Measurements from ENCODE around the gene MKNK2. TPM values are rescaled to one million over a fixed set of nuclear protein-coding genes. Genes with fewer than 3 reads are reported as not detected.

Gene MKNK2
- total RNA-seq, 1 experiment from 2014 or later, result 240 TPM

- CTCF ChIA-PET, result no interaction called here
- H3K4me1 ChIP-seq (ENCODE audit: control insufficient read depth, insufficient read depth, low read length), result peaks cover 51% of the 10 kb centered on the region
Observed at GRCh38 chr19:2060884-2061494, 9.9 kb upstream of the MKNK2 start.

More at GRCh38 chr19:2060884-2061494, 9.9 kb upstream of the MKNK2 start:
- DNase-seq (ENCODE audit: low read depth, low spot score), result no peak
- Histone ChIP-seq H3K27me3 (ENCODE audit: control insufficient read depth, insufficient read depth, low read length) (no peaks in the 10 kb centered on the region), H3K9me3 (ENCODE audit: control insufficient read depth, insufficient read depth, low read depth, low read length) (no peaks in the 10 kb centered on the region), H3K36me3 (ENCODE audit: control insufficient read depth, insufficient read depth, low read length) (no peaks in the 10 kb centered on the region), H3K4me3 (ENCODE audit: low read depth in 2 of 2, low read length in 2 of 2) (peak overlapping the region; percentile 45 to 47), H3K27ac (ENCODE audit: low read length) (peak overlapping the region; percentile 88)
- ATAC-seq, result peak; percentile 52
- BruUV-seq (replicated peaks), result TSS peak; percentile 83
- in situ Hi-C loops (cut with HindIII; ENCODE audit: low pct_unique_long_range_greater_than_20kb, low sequenced_read_pairs) (no loop called here), intact Hi-C loops (cut with micrococcal nuclease; ENCODE audit: unreplicated experiment) (no loop called here)
- POLR2A ChIA-PET, result no interaction called here
- TF ChIP-seq REST (IDR thresholded peaks at IDR 0.05; ENCODE audit: insufficient read depth in 1 of 2, low read depth in 2 of 2, low read length in 1 of 2) (no peak), POLR2AphosphoS5 (IDR thresholded peaks at IDR 0.05; ENCODE audit: low read depth, low read length) (no peak), CTCF (IDR thresholded peaks at IDR 0.05) (no peak), TCF7L2 (IDR thresholded peaks at IDR 0.05; ENCODE audit: low read depth, low read length) (peak; percentile 55; the same call in 1 of the 2 replicates), SIN3A (IDR thresholded peaks at IDR 0.05; ENCODE audit: borderline replicate concordance, insufficient read depth, low read depth, low read length) (no peak)

All from Panc1 (cell line).